ENCODE measurements around the gene MZB1.

- TF ChIP-seq RAD21 (conservative IDR thresholded peaks at IDR 0.05) (no peak), CTCF (IDR thresholded peaks at IDR 0.05; ENCODE audit: poor library complexity, severe bottlenecking) (no peak), EZH2 (IDR thresholded peaks at IDR 0.05; ENCODE audit: borderline replicate concordance, insufficient read depth, low read length, poor library complexity, severe bottlenecking) (no peak), POLR2AphosphoS5 (IDR thresholded peaks at IDR 0.05) (no peak)
Observed at GRCh38 chr5:139378101-139378825, 11.4 kb downstream of the MZB1 start.

Measured in neural cell (in vitro differentiated cells).